Spleen (tissue), 11 donors: ENCODE data around the gene CAPSL. TPM values are rescaled to one million over a fixed set of nuclear protein-coding genes. Genes with fewer than 3 reads are reported as not detected.
"Not testable (repeated sequence)": the region's sequence is repeated elsewhere in the genome, so short reads cannot be mapped to it uniquely, and the experiment has no call there.

Source experiments
- DNase-seq: peaks from one replicate; pipeline ENCODE4 v3.0.0-alpha.2; 2020
- H3K27ac ChIP-seq, 8 donors: fragments of 200-600 bp; sonication (generic) in 7 of 8; 1 replicate in 4 of 8; 2 replicates in 4 of 8; pipeline versions ENCODE4 v1.5.0 to v1.8.0; 2016 to 2021; ENCODE audit warnings: inconsistent platforms in 4 of 8, mild to moderate bottlenecking in 4 of 8, moderate library complexity in 1 of 8
- H3K27me3 ChIP-seq, 7 donors: fragments of 200-600 bp; sonication (generic) in 6 of 7; replicated peaks in 1 of 7; 1 replicate in 4 of 7; 2 replicates in 3 of 7; pipeline versions ENCODE4 v1.5.0 to v1.8.0; 2016 to 2021; ENCODE audit warnings: inconsistent platforms in 3 of 7, mild to moderate bottlenecking in 1 of 7
- H3K36me3 ChIP-seq, 6 donors: fragments of 200-600 bp; sonication (generic) in 5 of 6; 1 replicate in 4 of 6; 2 replicates in 2 of 6; pipeline versions ENCODE4 v1.5.0 to v1.8.0; 2016 to 2021; ENCODE audit warnings: inconsistent platforms in 2 of 6
- H3K4me1 ChIP-seq, 6 donors: fragments of 200-600 bp; sonication (generic) in 5 of 6; 1 replicate in 3 of 6; 2 replicates in 3 of 6; pipeline versions ENCODE4 v1.5.0 to v1.8.0; 2016 to 2021; ENCODE audit warnings: inconsistent platforms in 3 of 6
- H3K4me3 ChIP-seq, 8 donors: fragments of 200-600 bp; sonication (generic) in 7 of 8; 1 replicate in 4 of 8; 2 replicates in 4 of 8; pipeline versions ENCODE4 v1.5.0 to v1.8.0; 2016 to 2021; ENCODE audit warnings: inconsistent platforms in 4 of 8, mild to moderate bottlenecking in 4 of 8, moderate library complexity in 2 of 8
- H3K9me3 ChIP-seq, 8 donors: fragments of 200-600 bp; sonication (generic) in 7 of 8; 1 replicate in 4 of 8; 2 replicates in 4 of 8; pipeline versions ENCODE4 v1.5.0 to v1.8.0; 2016 to 2021; ENCODE audit warnings: inconsistent platforms in 4 of 8
- POLR2A ChIP-seq, 3 donors: fragments of 450-650 bp; IDR thresholded peaks; one replicate each; pipeline ENCODE4 v1.5.1; 2017; ENCODE audit warnings: antibody characterized with exemption in 3 of 3, mild to moderate bottlenecking in 1 of 3
- POLR2AphosphoS5 ChIP-seq, 3 donors: sonication (generic); formaldehyde crosslinking; IDR thresholded peaks; one replicate each; pipeline ENCODE4 v1.5.1; 2017; ENCODE audit warnings: antibody characterized with exemption in 3 of 3
- WGBS, 5 donors: extraction: QIAGEN DNeasy Blood & Tissue Kit in 3 of 5; methylation state at CpG; one replicate each; pipeline versions ENCODE4 v1.1.5 to v1.1.7; 2013 to 2018; 5-methylcytosine and 5-hydroxymethylcytosine counted together
- intact Hi-C: fragments of 100-400 bp; cut with DNase I; formaldehyde crosslinking; loops from one replicate; pipeline ENCODE4 v1.15.0; 2023; ENCODE audit warnings: low total_unique reads
- polyA plus RNA-seq, 3 donors: library from polyadenylated mRNA; stranded (reverse); fragments of 200-250 nt; gene quantifications; one replicate each; pipeline ENCODE4 v1.2.1, GENCODE V29; 2013
- total RNA-seq, 7 donors: library from RNA; depleted of rRNA in 3 of 7; stranded (reverse); fragments of >200 nt in 3 of 7; fragmentation: NEBNext Ultra II Directional in 4 of 7; extraction: Animal tissue kit (Norgen Biotek cat#: 25700) in 4 of 7; gene quantifications; one replicate each; pipeline versions ENCODE4 v1.1.0 to v1.2.1, GENCODE V29; 2016 to 2021
- TF ChIP-seq, protein P1 (sequence below), 11 experiments: fragments of 200-600 bp in 7 of 11; fragments of 450-650 bp in 4 of 11; sonication (generic) in 4 of 11; IDR thresholded peaks in 8 of 11; conservative IDR thresholded peaks in 3 of 11; 1 replicate in 7 of 11; 2 replicates in 4 of 11; pipeline versions ENCODE4 v1.4.0 to v1.8.0; 2016 to 2021; ENCODE audit warnings: antibody characterized with exemption in 11 of 11, inconsistent platforms in 4 of 11, mild to moderate bottlenecking in 1 of 11
- donor health status: healthy with polysubstance abuse.
- donor health status: DM: no; HTN: no; CAD: no; lungs with moderate emphysema.
- donor health status: DM: no; HTN: no; CAD: no.
- donor health status: Bipolar disorder and iron deficiency.
- donor health status: healthy.
- donor health status: DM: no; HTN: no; CAD: no.
- donor health status: DM: yes; HTN: yes; CAD: no.

Gene CAPSL
- total and polyA plus RNA-seq, 10 donors = not detected

DNA sequence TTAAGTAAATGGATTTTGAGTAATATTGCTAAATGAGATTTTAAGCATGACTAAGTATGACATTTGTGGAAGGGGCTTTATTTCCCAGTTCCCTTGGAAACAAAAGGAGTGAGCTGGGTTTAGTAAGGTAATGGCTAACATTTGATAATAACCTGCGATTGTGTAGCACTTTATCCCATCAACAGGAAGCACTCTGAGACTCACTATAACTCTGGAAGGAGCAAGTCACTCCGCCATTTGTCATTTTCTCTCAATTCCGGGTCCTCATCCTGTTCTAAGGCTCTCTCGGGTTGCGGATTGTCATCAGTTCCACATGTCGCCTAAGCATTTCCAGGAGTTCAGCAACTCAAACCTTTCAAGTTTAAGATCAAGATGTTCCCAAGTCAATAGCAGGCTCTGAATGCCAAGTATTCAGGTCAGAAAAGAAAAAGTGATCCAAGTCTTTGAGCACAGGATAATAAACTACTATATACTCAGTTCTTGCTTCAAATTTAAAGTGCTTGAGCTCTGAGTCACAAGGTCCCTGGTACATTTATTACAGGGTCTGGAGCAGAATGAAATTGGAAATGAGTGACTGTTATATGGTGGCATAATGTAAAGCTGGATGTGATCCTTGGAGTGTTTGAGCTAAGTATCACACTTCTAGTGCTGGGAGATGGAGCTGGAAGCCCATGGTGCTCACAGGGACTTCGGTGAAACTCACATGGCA lies 39.3 kb downstream of the CAPSL start:
- DNase-seq = no peak
- Histone ChIP-seq H3K36me3 (no peaks in the 10 kb centered on the region), H3K27ac (peak overlapping the region in 2 of 8 donors; percentile 8 to 16), H3K27me3 (no peaks in the 10 kb centered on the region), H3K4me3 (no peak overlapping the region), H3K4me1 (peaks cover 0 to 5% (median 0%) of the 10 kb centered on the region in 6 donors), H3K9me3 (peaks cover 0 to 5% (median 0%) of the 10 kb centered on the region in 8 donors)
- WGBS, 5 donors = 84 to 90% (median 89%) methylated on average over 7 of the region's 7 CpGs
- TF ChIP-seq POLR2AphosphoS5 (IDR thresholded peaks at IDR 0.05) (no peak), POLR2A (IDR thresholded peaks at IDR 0.05) (no peak)
- TF ChIP-seq, protein P1, sequence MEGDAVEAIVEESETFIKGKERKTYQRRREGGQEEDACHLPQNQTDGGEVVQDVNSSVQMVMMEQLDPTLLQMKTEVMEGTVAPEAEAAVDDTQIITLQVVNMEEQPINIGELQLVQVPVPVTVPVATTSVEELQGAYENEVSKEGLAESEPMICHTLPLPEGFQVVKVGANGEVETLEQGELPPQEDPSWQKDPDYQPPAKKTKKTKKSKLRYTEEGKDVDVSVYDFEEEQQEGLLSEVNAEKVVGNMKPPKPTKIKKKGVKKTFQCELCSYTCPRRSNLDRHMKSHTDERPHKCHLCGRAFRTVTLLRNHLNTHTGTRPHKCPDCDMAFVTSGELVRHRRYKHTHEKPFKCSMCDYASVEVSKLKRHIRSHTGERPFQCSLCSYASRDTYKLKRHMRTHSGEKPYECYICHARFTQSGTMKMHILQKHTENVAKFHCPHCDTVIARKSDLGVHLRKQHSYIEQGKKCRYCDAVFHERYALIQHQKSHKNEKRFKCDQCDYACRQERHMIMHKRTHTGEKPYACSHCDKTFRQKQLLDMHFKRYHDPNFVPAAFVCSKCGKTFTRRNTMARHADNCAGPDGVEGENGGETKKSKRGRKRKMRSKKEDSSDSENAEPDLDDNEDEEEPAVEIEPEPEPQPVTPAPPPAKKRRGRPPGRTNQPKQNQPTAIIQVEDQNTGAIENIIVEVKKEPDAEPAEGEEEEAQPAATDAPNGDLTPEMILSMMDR (IDR thresholded peaks at IDR 0.05 in 8 of 11, conservative IDR thresholded peaks at IDR 0.05 in 3 of 11) = no peak
- intact Hi-C loops = no loop called here

DNA sequence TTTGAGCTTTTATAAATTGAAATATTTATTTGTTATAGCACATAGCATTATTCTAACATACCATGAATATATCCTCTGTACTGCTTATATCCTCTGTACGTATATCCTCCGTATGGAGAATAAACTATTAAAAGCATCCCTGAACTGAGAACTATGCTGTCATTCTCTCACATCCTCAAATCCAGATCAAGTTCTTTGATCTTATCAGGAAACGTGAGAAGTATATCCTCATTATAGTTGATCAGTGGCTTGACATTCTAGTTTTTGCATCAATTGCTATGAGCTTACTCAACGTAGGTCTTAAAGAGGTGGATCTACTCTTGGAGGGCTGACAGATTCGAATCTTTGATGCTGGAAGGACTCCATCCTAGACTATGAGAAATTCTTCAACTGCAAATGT lies 44.3 kb downstream of the CAPSL start:
- Histone ChIP-seq H3K4me1 (no peaks in the 10 kb centered on the region), H3K27me3 (no peaks in the 10 kb centered on the region), H3K9me3 (no peaks in the 10 kb centered on the region), H3K27ac (no peak overlapping the region), H3K4me3 (no peak overlapping the region), H3K36me3 (no peaks in the 10 kb centered on the region)
- 77 to 88% (median 81%) methylated on average over 5 of the region's 5 CpGs for WGBS, 5 donors
- intact Hi-C loops = no loop called here
- DNase-seq = no peak
- no peak for TF ChIP-seq POLR2A (IDR thresholded peaks at IDR 0.05)
- TF ChIP-seq, protein P1 (IDR thresholded peaks at IDR 0.05 in 8 of 11, conservative IDR thresholded peaks at IDR 0.05 in 3 of 11) = no peak
- TF ChIP-seq POLR2AphosphoS5 (IDR thresholded peaks at IDR 0.05) = no peak

DNA sequence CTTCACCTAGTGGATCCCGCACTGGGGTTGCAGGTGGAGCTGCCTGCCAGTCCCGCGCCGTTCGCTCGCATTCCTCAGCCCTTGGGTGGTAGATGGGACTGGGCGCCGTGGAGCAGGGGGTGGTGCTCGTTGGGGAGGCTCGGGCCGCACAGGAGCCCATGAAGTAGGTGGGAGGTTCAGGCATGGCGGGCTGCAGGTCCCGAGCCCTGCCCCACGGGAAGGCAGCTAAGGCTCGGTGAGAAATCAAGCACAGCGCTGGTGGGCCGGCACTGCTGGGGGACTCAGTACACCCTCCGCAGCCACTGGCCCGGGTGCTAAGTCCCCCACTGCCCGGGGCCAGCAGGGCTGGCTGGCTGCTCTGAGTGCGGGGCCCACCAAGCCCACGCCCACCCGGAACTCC lies 45.6 kb downstream of the CAPSL start:
- intact Hi-C loops, H3K9me3 ChIP-seq, H3K36me3 ChIP-seq, DNase-seq, H3K4me3 ChIP-seq, H3K27me3 ChIP-seq, H3K4me1 ChIP-seq, H3K27ac ChIP-seq: not testable (repeated sequence)
- WGBS, 5 donors = 92 to 97% (median 95%) methylated on average over 3 to 23 of the region's 23 CpGs

DNA sequence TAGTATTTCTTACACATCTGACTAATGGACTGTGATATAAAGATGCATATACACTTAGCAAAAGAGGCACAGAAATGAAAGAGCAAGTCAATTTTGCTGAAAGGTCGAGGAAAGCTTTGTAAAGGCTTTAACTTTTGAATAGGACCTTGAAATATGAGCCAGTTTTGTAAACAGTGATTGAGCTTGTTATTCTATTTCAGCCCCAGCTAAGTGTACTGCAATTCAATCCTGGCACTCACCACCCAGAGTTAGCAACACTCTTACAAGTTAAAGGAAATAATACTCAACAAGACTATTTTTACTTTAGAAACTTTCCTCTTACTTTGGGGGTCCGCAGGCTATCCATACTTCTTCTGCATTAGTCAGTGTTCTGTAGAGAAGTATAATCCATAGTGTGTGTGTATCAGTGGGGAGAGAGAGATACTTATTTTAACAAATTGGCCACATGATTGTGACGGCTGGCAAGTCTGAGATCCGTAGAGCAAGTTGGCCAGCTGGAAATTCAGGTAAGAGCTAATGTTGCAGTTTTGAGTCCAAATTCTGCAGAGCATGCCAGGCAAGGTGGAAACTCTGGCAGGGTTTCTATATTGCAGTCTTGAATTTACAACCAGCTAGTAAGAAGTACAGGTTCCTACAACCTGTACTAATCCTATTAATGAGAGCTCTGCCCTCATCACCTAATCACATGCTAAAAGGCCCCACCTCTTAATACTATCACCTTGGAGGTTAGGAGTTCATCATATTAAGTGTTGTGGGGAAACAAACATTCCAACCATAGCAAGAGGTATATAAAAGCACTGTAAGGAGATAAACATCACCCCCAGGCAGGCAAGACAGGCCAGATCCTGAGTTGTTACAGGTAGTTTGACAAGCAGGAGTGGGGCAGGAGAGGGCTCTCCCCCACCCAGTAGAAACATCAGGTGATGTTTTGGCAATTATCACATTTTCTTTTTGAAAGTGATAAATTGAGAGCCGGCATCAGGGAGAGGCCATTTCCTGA lies 48.1 kb downstream of the CAPSL start:
- H3K36me3 ChIP-seq = no peaks in the 10 kb centered on the region
- intact Hi-C loops = no loop called here
- 73 to 85% (median 79%) methylated on average over 5 of the region's 5 CpGs for WGBS, 5 donors
- H3K4me1 ChIP-seq = no peaks in the 10 kb centered on the region
- H3K27me3 ChIP-seq = no peaks in the 10 kb centered on the region
- H3K9me3 ChIP-seq = no peaks in the 10 kb centered on the region
- no peak overlapping the region for H3K4me3 ChIP-seq
- H3K27ac ChIP-seq = no peak overlapping the region
- TF ChIP-seq, protein P1 (IDR thresholded peaks at IDR 0.05 in 8 of 11, conservative IDR thresholded peaks at IDR 0.05 in 3 of 11) = no peak
- no peak for TF ChIP-seq POLR2AphosphoS5 (IDR thresholded peaks at IDR 0.05)
- TF ChIP-seq POLR2A (IDR thresholded peaks at IDR 0.05) = no peak
- no peak for DNase-seq
